Right lung (tissue), 5 donors: ENCODE measurements around the gene METTL5. TPM values are rescaled to one million over a fixed set of nuclear protein-coding genes. Genes with fewer than 3 reads are reported as not detected.

ENCODE experiments used
- DNase-seq, 2 donors: peaks; one replicate each; pipeline ENCODE4 v3.0.0-alpha.2; 2013
- polyA plus RNA-seq, 5 donors: library from polyadenylated mRNA; unstranded; fragments of 120-200 nt; gene quantifications; one replicate each; pipeline versions ENCODE4 v1.2.1 to v1.2.3, GENCODE V29; 2013; ENCODE audit warnings: inconsistent platforms in 1 of 5, low replicate concordance in 1 of 5; ENCODE audit not compliant: insufficient read length in 5 of 5, insufficient read depth in 1 of 5

Gene METTL5
- polyA plus RNA-seq, 5 donors = 44.1 to 56.6 (median 52.9) TPM

- DNase-seq = no peak
Measured at GRCh38 chr2:169796441-169796840, 28.3 kb downstream of the METTL5 start.

GRCh38 chr2:169795181-169795580 is 29.5 kb downstream of the METTL5 start:
- no peak for DNase-seq

GRCh38 chr2:169790581-169790980 is 34.1 kb downstream of the METTL5 start:
- no peak for DNase-seq

- DNase-seq = no peak
Measured at GRCh38 chr2:169782513-169782912, 42.2 kb downstream of the METTL5 start.

GRCh38 chr2:169781249-169782013 is 43.3 kb downstream of the METTL5 start:
- DNase-seq = no peak

GRCh38 chr2:169778446-169778845 is 46.3 kb downstream of the METTL5 start:
- no peak for DNase-seq

- no peak for DNase-seq
Measured at GRCh38 chr2:169776252-169776761, 48.4 kb downstream of the METTL5 start.

GRCh38 chr2:169775765-169776164 is 48.9 kb downstream of the METTL5 start:
- no peak for DNase-seq

- no peak for DNase-seq
Measured at GRCh38 chr2:169775354-169775753, 49.4 kb downstream of the METTL5 start.

- no peak for DNase-seq
Measured at GRCh38 chr2:169772651-169773050, 52.1 kb downstream of the METTL5 start.

GRCh38 chr2:169771612-169772011 is 53.1 kb downstream of the METTL5 start:
- no peak for DNase-seq

GRCh38 chr2:169771021-169771420 is 53.7 kb downstream of the METTL5 start:
- no peak for DNase-seq

- no peak for DNase-seq
Measured at GRCh38 chr2:169768262-169768995, 56.3 kb downstream of the METTL5 start.

- peak; percentile 46 to 53 for DNase-seq
Measured at GRCh38 chr2:169767243-169767888, 57.3 kb downstream of the METTL5 start.

- no peak for DNase-seq
Measured at GRCh38 chr2:169765523-169765922, 59.2 kb downstream of the METTL5 start.

GRCh38 chr2:169761970-169762292 is 62.8 kb downstream of the METTL5 start:
- DNase-seq = no peak

Other genes with a start within 250 kb of the METTL5 start
- 100 to 1,000 TPM in 1 of 5 donors, 10 to 100 TPM in 4; 63.2 to 111 (median 94.8) TPM for gene PPIG, start 240.6 kb downstream of the METTL5 start, polyA plus RNA-seq
- 1 to 10 TPM; 1.1 to 4.2 (median 2.3) TPM for gene CFAP210, start 130.5 kb downstream of the METTL5 start, polyA plus RNA-seq
- gene PHOSPHO2, start 130.4 kb downstream of the METTL5 start, polyA plus RNA-seq = 10 to 100 TPM in 4 of 5 donors, 1 to 10 TPM in 1; 9.4 to 17.0 (median 15.6) TPM
- gene KLHL23, start 91.1 kb downstream of the METTL5 start, polyA plus RNA-seq = 10 to 100 TPM; 25.8 to 47.8 (median 44.6) TPM
- gene SSB, start 26.0 kb downstream of the METTL5 start, polyA plus RNA-seq = 100 to 1,000 TPM; 146 to 190 (median 175) TPM
- 10 to 100 TPM; 31.7 to 50.9 (median 44.4) TPM for gene UBR3, start 2.5 kb upstream of the METTL5 start, polyA plus RNA-seq